ENCODE results near the gene ADIPOR2. TPM values are rescaled to one million over a fixed set of nuclear protein-coding genes. Genes with fewer than 3 reads are reported as not detected.
A peak's percentile ranks its signal among the peaks of the same experiment; 100 is the strongest.

Gene ADIPOR2
- total RNA-seq, 4 donors from 2014 or later, result 29.5 to 44.3 (median 37.1) TPM

DNA sequence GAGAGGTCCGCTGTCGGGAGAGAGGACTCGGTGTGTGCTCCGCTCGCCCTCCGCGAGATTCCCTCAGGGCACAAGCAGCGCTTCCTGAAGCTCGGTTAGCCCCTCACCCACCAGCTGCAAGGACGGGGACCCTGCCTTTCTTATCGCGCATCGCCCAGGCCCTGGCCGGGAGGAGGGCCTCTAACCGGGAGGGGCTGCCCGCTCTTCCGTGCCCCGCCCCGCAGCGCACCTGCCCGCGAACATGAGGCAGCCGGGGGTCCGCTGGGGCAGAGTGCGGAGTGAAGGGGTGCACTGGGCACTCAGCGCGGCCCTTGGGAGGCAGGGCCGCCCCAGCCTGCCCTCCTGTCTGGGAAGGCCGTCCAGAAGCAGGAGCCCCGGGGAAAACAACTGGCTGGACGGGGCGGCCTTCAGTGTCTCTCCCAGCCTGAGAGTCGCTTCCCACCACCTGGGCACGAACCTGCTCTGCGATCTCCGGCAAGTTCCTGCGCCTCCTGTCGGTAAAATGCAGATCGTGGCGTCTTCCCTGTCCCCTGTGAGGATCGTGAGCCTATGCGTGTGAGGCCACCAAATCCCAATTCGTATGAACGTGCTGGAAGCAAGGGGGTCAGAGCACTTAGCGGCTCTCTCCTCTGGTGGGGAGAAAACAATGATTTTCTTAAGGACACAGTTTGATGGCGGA lies 28.0 kb upstream of the ADIPOR2 start:
- no peak overlapping the region for H3K4me3 ChIP-seq (ENCODE audit: low read depth, poor library complexity, severe bottlenecking)
- intact Hi-C loops (cut with DNase I; ENCODE audit: low total_unique reads), result no loop called here
- peak in 1 of 2 donors; percentile 90 for DNase-seq (ENCODE audit: low spot score in 2 of 2)
- TF ChIP-seq, protein P1, sequence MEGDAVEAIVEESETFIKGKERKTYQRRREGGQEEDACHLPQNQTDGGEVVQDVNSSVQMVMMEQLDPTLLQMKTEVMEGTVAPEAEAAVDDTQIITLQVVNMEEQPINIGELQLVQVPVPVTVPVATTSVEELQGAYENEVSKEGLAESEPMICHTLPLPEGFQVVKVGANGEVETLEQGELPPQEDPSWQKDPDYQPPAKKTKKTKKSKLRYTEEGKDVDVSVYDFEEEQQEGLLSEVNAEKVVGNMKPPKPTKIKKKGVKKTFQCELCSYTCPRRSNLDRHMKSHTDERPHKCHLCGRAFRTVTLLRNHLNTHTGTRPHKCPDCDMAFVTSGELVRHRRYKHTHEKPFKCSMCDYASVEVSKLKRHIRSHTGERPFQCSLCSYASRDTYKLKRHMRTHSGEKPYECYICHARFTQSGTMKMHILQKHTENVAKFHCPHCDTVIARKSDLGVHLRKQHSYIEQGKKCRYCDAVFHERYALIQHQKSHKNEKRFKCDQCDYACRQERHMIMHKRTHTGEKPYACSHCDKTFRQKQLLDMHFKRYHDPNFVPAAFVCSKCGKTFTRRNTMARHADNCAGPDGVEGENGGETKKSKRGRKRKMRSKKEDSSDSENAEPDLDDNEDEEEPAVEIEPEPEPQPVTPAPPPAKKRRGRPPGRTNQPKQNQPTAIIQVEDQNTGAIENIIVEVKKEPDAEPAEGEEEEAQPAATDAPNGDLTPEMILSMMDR (IDR thresholded peaks at IDR 0.05), result no peak
- no peak for TF ChIP-seq POLR2A (IDR thresholded peaks at IDR 0.05)
- 42 to 53% methylated on average over 11 to 17 of the region's 46 CpGs for WGBS, 2 donors

DNA sequence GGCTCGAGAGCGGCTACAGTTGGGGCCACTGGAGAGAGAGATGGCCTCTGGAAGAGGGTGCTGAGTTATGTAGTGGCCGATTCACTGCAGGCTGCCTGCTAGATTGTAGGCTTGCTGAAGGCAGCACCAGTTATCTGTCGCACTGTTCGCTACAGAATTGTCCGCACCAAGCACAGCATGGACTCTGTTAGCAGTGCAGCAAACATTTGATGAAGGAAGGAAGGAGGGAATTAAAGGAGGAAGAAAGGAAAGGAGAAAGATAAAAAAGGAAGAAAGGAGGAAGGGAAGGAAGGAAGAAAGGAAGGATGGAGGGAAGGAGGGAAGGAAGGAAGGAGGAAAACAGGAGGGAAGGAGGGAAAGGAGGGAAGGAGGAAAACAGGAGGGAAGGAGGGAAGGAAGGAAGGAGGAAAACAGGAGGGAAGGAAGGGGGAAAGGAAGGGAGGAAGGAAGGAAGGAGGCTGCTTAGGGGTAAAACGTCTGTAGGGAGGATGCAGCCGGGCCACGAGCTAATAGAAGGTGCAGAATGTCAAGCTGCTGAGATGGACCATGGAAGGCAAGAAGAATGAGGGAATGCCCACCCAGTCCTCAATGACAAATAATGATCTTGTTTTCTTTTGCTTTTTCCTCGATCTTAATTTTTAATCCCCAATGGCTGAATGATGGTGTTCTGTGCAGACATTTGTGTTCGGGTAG lies 27.3 kb upstream of the ADIPOR2 start:
- no peak overlapping the region for H3K4me3 ChIP-seq (ENCODE audit: low read depth, poor library complexity, severe bottlenecking)

DNA sequence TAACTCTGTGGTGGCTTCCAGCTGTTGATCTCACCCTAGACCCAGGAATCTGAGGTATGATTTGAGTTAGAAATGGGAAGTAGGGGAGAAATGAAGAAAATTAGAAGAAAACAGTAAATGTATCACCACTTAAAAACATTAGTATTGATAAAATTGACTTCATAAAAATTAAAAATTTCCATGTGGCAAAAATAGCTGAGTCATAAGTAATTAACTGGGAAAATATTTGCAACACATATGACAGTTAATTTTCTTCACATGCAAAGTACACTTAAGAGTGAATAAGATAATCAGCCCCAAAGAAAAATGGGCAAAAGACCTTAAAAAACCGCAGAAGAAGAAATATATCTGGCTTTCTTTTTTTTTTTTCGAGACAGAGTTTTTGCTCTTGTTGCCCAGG lies 25.5 kb upstream of the ADIPOR2 start:
- 71 to 94% methylated on average over 2 of the region's 2 CpGs for WGBS, 2 donors
- DNase-seq (ENCODE audit: low spot score in 2 of 2), result no peak
- TF ChIP-seq, protein P1 (IDR thresholded peaks at IDR 0.05), result no peak
- no peak for TF ChIP-seq POLR2A (IDR thresholded peaks at IDR 0.05)
- intact Hi-C loops (cut with DNase I; ENCODE audit: low total_unique reads), result no loop called here
- H3K4me3 ChIP-seq (ENCODE audit: low read depth, poor library complexity, severe bottlenecking), result no peak overlapping the region

More for the DNA sequence above, 27.3 kb upstream of the ADIPOR2 start:
- peak in 1 of 2 donors; percentile 18 for DNase-seq (ENCODE audit: low spot score in 2 of 2)
- 91% methylated on average over 11 of the region's 11 CpGs for WGBS, 2 donors
- intact Hi-C loops (cut with DNase I; ENCODE audit: low total_unique reads), result no loop called here
- TF ChIP-seq, protein P1 (IDR thresholded peaks at IDR 0.05), result no peak
- TF ChIP-seq POLR2A (IDR thresholded peaks at IDR 0.05), result no peak

DNA sequence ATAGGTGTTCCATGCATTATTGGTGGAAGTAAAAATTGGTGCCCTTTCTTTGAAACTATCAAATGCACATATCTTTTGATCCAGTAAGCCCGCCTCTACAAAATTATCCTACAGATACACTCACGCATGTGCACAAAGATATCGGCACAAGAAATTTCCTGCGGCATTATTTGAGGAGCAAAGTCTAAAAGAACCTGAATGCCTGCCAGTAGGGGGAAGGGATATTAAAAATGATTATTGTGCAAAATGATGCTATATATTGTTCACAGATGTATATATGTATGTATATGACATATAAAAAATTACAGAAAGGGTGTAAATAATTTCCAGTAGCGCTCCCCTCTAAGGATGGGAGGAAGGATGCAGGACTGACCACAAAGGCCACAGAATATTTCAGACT lies 24.7 kb upstream of the ADIPOR2 start:
- intact Hi-C loops (cut with DNase I; ENCODE audit: low total_unique reads), result no loop called here
- no peak for DNase-seq (ENCODE audit: low spot score in 2 of 2)
- no peak for TF ChIP-seq POLR2A (IDR thresholded peaks at IDR 0.05)
- TF ChIP-seq, protein P1 (IDR thresholded peaks at IDR 0.05), result no peak
- no peak overlapping the region for H3K4me3 ChIP-seq (ENCODE audit: low read depth, poor library complexity, severe bottlenecking)
- 64 to 67% methylated on average over 5 of the region's 5 CpGs for WGBS, 2 donors

DNA sequence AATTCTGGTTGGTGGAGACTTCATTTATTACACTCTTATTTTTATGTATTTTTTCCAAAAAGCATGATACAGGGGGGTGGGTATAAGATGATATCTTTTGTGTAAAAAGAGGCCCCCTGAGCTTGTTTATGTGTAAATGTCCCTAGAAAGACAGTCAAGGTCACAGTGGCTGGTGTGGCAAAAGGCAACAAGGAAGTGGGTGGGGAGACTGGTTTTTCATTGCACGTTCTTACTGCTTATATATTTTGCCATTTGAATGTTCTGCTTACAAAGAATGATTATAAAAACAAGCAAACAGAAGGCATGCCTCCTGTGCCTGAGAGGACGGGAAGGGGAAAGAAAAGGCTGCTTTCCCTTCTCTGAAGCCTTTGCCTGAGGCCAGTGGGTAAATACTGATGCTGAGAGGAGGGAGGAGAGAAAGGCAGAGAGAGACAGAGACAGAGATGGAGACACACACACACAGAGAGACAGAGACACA lies 24.1 kb upstream of the ADIPOR2 start:
- 19 to 27% methylated on average over 2 of the region's 2 CpGs for WGBS, 2 donors
- DNase-seq (ENCODE audit: low spot score in 2 of 2), result no peak
- intact Hi-C loops (cut with DNase I; ENCODE audit: low total_unique reads), result no loop called here
- H3K4me3 ChIP-seq (ENCODE audit: low read depth, poor library complexity, severe bottlenecking), result no peak overlapping the region
- TF ChIP-seq POLR2A (IDR thresholded peaks at IDR 0.05), result no peak
- TF ChIP-seq, protein P1 (IDR thresholded peaks at IDR 0.05), result no peak

Data from lower leg skin (tissue), 4 donors.